HG02610 (cell line): ENCODE measurements around the gene NUP50.

Experiments used
- ATAC-seq: cut with Tn5 transposase; IDR thresholded peaks from one replicate; pipeline ENCODE4 v1.9.1; 2021; ENCODE audit warnings: mild to moderate bottlenecking, moderate library complexity; ENCODE audit not compliant: unreplicated experiment

NUP50 gene

GRCh38 chr22:45192701-45193187, 29.0 kb downstream of the NUP50 start:
- ATAC-seq = no peak

DNA sequence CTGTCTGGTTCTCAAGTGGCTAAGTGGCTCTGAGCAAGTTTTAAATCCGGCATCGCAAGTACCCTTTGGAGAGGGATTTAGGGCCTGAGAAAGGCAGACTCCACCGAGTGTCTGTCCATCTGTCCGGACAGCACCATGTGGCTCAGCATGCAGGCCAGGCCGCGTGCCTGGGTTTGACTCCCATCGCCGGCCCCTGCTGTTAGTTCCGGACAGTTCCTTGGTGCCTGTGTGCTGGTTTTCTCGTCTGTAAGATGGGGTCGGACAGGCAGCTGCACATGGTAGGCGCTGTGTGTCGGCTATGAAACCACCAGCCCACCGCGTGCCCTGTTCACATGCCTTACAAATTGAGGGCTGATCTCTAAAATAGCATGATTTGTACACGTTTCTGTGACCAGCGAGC, 31.0 kb downstream of the NUP50 start:
- no peak for ATAC-seq

DNA sequence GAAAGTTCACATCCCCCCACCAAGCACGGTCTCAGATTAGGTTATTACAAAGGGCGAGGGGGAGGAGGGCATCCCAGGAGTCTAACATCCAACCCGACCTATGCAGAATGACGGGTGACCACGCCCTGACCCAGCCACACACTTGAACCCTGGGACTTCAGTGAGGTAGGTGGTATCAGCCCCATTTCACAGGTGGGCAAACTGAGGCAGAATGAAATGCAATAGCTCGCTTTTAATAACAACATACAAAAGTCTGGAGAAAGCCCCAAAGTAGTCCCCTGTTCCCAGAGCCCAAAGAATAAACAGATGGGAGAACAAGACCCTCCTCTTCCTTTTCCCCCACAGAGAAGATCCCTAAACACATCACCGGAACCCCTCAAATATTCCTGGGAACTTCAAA, 31.9 kb downstream of the NUP50 start:
- ATAC-seq = no peak

DNA sequence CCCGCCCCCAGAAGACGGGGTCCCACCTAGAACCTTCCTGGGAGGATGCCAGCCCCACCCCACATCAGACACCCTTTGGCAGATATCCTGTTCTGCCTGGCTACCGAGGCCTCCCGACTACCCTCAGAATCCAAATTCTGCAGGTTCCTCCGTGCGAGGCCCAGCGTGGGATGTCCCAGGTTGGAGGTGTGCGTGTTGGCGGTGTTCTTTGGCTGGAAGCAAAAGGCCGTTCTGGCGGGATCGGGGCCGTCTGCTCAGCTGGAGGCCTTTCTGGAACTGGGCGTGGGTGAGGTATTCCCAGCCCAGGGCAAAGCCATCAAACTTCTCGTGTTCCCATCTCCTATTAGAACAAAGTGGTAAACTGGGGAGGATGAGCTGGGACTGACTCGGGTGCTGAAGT, 32.6 kb downstream of the NUP50 start:
- no peak for ATAC-seq

DNA sequence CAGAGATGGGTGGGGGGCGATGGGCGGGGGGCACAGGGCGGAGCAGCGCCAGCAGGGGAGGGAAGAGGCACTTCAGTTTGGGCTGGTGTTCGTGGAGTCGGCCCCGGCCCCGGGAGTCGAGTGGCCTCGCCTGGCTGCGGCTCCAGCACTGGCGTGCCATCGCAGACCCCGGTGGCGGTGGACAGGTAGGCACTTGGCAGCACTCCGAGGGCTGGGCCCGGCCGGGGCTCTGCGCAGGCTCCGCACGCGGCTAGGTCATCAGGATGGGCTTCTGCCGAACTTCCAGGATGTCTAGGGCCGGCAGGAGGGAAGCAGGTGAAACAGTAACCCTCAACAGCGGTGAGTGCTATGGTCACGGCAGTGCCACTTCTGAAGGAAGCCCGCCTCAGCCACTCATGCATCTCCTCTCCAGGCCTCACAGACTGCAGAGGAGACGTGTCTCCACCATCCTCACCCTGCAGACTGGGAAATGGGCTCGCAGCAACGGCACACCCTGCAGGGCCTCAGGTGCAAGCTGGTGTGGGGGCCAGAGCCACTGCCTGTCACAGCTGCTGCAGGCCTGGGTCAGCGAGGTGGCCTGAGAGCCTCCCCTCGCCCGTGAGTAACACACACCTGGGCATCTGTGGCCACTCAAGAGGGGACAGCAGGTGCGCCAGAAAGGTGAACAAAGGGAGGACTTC, 33.3 kb downstream of the NUP50 start:
- no peak for ATAC-seq

DNA sequence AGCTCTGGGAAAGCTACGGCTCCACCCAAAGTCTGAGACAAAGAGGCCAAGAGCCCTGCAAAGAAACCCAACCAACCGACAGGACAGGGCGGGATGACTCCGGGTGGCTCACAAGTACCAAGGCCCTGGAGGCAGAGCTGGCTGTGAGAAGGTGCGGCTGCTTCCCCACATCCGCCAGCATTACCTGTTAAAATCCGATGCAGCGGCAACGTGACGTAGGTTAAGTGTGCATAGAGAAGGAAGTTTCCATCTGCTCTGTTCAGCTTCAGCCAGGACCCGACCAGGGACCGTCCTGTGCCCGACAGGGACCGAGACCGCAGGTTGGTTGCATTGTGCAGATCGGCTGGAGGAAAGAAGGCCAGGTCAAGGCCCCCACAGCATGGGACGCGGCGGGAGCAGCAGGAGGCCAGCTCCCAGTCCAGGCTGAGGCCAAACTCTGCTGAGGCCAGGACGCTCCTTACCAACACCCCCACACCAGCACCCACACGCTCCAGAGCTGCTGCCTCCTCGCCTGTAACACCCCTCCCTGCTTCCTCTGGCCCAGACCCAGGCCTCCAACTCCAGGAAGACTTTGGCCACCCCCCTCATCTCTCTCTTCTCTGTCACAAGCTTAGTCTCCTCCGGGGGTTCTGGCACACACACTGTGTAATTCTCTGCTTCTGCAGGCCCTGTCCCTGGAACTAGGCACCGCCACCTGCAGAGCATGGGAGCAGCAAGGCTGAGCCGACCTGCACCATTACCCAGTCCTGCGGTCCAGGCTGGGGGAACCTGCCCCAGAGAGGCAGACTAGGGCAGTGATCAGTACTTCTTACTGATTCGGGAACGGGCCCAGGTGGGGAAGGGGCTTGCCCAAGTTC, 34.1 kb downstream of the NUP50 start:
- no peak for ATAC-seq

GRCh38 chr22:45198463-45198795, 34.7 kb downstream of the NUP50 start:
- no peak for ATAC-seq

DNA sequence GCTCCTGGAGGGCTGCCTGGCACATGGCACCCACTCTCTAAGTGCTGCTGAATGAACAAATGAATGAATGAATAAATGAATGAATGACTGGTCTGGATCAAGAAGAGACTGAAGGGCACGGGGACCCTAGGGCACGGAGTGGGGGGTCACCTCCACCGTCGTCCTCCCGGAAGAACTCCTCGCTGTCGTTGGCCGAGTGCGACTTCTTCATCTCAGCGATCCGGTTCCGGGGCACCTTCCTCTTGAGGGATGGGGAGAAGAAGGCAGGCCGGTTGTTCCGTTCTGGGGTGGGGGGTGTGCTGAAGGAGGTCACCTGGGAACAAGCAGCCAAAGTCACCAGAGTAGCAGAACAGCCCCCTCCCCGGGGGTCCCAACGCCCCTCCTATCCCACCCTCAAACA, 36.0 kb downstream of the NUP50 start:
- ATAC-seq = no peak

GRCh38 chr22:45200230-45200629, 36.5 kb downstream of the NUP50 start:
- no peak for ATAC-seq

DNA sequence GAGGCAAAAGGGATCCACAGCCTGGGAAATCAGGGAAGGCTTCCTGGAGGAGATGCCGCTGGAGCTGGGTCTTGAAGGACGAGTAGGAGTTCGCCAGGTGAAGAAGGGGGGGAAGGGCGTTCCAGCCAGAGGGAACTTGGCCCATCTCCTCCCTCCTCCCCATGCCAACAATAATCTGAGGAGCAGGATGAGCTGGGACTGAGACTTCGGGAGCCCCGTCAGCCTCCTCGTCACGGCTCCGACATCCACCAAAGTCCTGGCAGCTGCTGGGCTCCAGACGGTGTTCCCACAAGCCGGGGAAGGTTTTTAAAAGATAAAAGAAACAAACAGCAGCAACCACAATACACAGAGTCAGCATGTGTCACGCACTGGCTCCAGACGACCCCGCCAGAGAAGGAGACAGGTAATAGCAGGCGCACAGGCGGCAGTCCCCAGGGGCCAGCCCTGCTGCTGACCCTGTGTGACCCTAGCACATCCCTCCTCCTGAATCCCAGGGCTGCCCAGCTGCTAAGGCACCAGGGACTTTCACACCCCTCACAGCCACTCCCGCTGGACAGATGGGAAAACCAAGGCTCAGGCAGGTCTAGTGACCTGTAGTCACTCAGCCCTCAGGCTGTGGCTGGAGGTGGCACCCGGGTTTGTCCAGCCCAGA, 37.3 kb downstream of the NUP50 start:
- ATAC-seq = no peak

GRCh38 chr22:45201678-45202332, 38.1 kb downstream of the NUP50 start:
- no peak for ATAC-seq

DNA sequence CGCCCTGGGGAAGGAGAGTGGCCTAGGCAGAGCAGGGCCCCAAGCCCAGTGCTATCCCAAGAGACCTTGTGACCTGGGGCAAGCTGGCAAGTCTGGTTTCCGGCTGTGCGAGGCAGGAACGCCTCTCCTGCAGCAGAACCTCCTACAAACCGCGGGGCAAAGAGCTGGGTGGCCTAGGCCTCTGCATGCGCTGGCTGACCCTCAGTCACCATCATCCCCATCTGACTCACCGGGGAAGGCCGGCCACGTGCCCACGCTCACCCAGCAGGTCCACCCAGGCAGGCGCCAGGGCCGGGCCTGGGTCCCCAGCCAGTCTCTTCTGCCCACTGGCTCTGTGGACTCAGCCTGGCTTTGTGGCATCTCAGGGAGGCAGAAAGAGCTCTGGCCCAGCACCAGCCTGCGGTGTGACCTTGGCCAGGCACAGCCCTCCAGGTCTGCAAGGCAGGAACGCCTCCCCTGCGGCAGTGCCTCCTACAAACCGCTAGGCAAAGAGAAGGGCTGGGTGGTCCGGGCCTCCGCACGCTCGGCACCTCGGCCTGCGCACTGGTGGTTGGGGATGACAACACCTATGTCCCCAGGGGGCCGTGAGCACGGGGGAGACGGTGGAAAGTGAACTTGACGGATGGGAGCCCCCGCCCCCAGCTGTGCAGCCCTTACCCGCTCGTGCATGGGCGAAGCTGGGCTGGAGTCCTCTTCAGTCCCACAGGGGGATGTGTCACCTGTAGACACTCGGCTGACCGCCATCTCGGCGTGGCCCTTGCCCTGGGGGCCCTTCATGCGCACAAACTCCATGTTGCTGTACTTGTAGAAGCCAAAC, 38.8 kb downstream of the NUP50 start:
- no peak for ATAC-seq

GRCh38 chr22:45203150-45203951, 39.6 kb downstream of the NUP50 start:
- no peak for ATAC-seq

- ATAC-seq = no peak
These were observed 40.5 kb downstream of the NUP50 start for GRCh38 chr22:45204241-45204640.

DNA sequence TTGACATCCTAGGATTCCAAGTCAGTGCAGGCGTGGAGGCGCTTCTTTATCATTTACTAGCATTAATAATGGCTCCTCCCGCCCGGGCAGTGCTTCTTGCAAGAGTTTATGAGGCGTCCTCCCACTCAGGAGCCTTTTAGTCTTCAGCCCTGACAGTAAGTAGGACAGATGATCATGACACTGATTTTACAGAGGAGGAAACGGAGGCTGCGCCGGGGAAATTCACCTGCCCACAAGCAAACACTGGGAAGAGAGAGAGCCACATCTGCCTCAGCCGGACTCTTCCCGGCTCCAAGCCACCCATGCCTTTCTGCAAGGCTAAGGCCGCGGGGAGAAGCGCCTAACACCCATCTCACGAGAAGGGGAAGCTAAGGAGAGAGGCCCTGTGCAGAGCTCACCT, 41.1 kb downstream of the NUP50 start:
- no peak for ATAC-seq

- ATAC-seq = no peak
These were observed 41.7 kb downstream of the NUP50 start for GRCh38 chr22:45205276-45205925.

- no peak for ATAC-seq
These were observed 42.5 kb downstream of the NUP50 start for GRCh38 chr22:45206233-45206632.

GRCh38 chr22:45207533-45207932, 43.8 kb downstream of the NUP50 start:
- no peak for ATAC-seq

GRCh38 chr22:45207981-45208664, 44.4 kb downstream of the NUP50 start:
- ATAC-seq = no peak
